A549 (cell line): ENCODE results near the gene SSH2. TPM values are rescaled to one million over a fixed set of nuclear protein-coding genes. Genes with fewer than 3 reads are reported as not detected.

ENCODE experiments used
- ATAC-seq, 2 experiments: fragments of 200-7000 bp in 1 of 2; fragments of >200 bp in 1 of 2; cut with Nextera tagmentation in 1 of 2; cut with Tn5 transposase in 1 of 2; 3 replicates each; pipeline versions ENCODE4 v1.8.0 to v1.9.1; 2018 to 2020; ENCODE audit warnings: mild to moderate bottlenecking in 1 of 2, moderate library complexity in 1 of 2
- CTCF ChIA-PET: fragments of 300-600 bp; sonication (Branson Sonifier 250); formaldehyde crosslinking; extraction: SDS; loops from one replicate; lab custom pipeline; 2021; ENCODE audit warnings: antibody characterized with exemption, inconsistent platforms; lab: Yijun Ruan, JAX
- POLR2A ChIA-PET: fragments of 350-600 bp; formaldehyde crosslinking; extraction: SDS; loops from one replicate; lab custom pipeline; 2021; ENCODE audit warnings: antibody characterized with exemption, inconsistent platforms; lab: Yijun Ruan, JAX
- DNase-seq, 2 experiments: peaks; one replicate each; pipeline versions ENCODE4 v3.0.0 to v3.0.0-alpha.2; 2011 to 2016; ENCODE audit warnings: low read depth in 1 of 2, low spot score in 1 of 2
- FAIRE-seq: peaks from 2 replicates; lab custom pipeline; 2011; peaks lifted over from hg19 to GRCh38; lab: Jason Lieb, UNC
- H3K27ac ChIP-seq, 2 experiments: fragments of >200 bp; sonication (Bioruptor Twin); formaldehyde crosslinking; 3 replicates each; pipeline ENCODE4 v1.5.1; 2016 to 2017
- H3K4me1 ChIP-seq: fragments of >200 bp; sonication (Bioruptor Twin); formaldehyde crosslinking; 3 replicates; pipeline ENCODE4 v1.6.1; 2016
- H3K4me2 ChIP-seq: fragments of >200 bp; sonication (Bioruptor Twin); formaldehyde crosslinking; 3 replicates; pipeline ENCODE4 v1.6.1; 2016
- H3K4me3 ChIP-seq: fragments of >200 bp; sonication (Bioruptor Twin); formaldehyde crosslinking; 3 replicates; pipeline ENCODE4 v1.5.1; 2016
- H3K9me3 ChIP-seq: fragments of >200 bp; sonication (Bioruptor Twin); formaldehyde crosslinking; 3 replicates; pipeline ENCODE4 v1.6.1; 2016
- BCL3 ChIP-seq: fragments of >200 bp; sonication (Bioruptor Twin); formaldehyde crosslinking; IDR thresholded peaks from 3 replicates; pipeline ENCODE4 v1.6.1; 2016
- BHLHE40 ChIP-seq: IDR thresholded peaks from 2 replicates; pipeline ENCODE4 v1.6.1; 2012; ENCODE audit warnings: low read depth, low read length, inconsistent platforms
- CBX2 ChIP-seq: fragments of 200-600 bp; sonication (generic); IDR thresholded peaks from 2 replicates; pipeline ENCODE4 v1.6.1; 2016; ENCODE audit warnings: low read depth, mild to moderate bottlenecking, borderline replicate concordance
- EHMT2 ChIP-seq: fragments of 200-600 bp; sonication (generic); IDR thresholded peaks from 2 replicates; pipeline ENCODE4 v1.6.1; 2016; ENCODE audit warnings: antibody characterized with exemption, low read depth, mild to moderate bottlenecking, moderate library complexity
- EP300 ChIP-seq, 2 experiments: fragments of >200 bp; sonication (Bioruptor Twin); formaldehyde crosslinking; IDR thresholded peaks; 2 replicates in 1 of 2; 3 replicates in 1 of 2; pipeline ENCODE4 v1.6.1; 2016 to 2017
- FOSB ChIP-seq: fragments of 250-450 bp; sonication (Bioruptor Pico); IDR thresholded peaks from 2 replicates; pipeline ENCODE4 v1.5.0; 2020; ENCODE audit warnings: mild to moderate bottlenecking, moderate library complexity
- FOSL2 ChIP-seq, 2 experiments: fragments of 450-650 bp in 1 of 2; fragments of >200 bp in 1 of 2; sonication (Bioruptor Twin) in 1 of 2; formaldehyde crosslinking; IDR thresholded peaks; 2 replicates each; pipeline versions ENCODE4 v1.5.0 to v1.6.1; 2016 to 2020; ENCODE audit warnings: mild to moderate bottlenecking in 1 of 2, moderate library complexity in 1 of 2
- FOXS1 ChIP-seq: fragments of 250-450 bp; sonication (Bioruptor Pico); IDR thresholded peaks from 2 replicates; pipeline ENCODE4 v1.5.0; 2020; ENCODE audit warnings: mild to moderate bottlenecking, moderate library complexity
- GATA3 ChIP-seq: IDR thresholded peaks from 2 replicates; pipeline ENCODE4 v1.6.1; 2012; ENCODE audit warnings: borderline replicate concordance
- HEYL ChIP-seq: fragments of 250-450 bp; sonication (Bioruptor Pico); IDR thresholded peaks from 2 replicates; pipeline ENCODE4 v1.8.0; 2021; ENCODE audit warnings: mild to moderate bottlenecking, moderate library complexity
- HOXB5 ChIP-seq: fragments of 250-450 bp; sonication (Bioruptor Pico); IDR thresholded peaks from 2 replicates; pipeline ENCODE4 v1.5.0; 2020; ENCODE audit warnings: mild to moderate bottlenecking, moderate library complexity
- JUN ChIP-seq, 2 experiments: fragments of >200 bp; sonication (Bioruptor Twin); formaldehyde crosslinking; IDR thresholded peaks; 2 replicates in 1 of 2; 3 replicates in 1 of 2; pipeline ENCODE4 v1.6.1; 2016 to 2017
- JUNB ChIP-seq: fragments of >200 bp; sonication (Bioruptor Twin); formaldehyde crosslinking; IDR thresholded peaks from 2 replicates; pipeline ENCODE4 v1.6.1; 2016
- KDM1A ChIP-seq: fragments of 200-600 bp; sonication (generic); IDR thresholded peaks from 2 replicates; pipeline ENCODE4 v1.6.1; 2016; ENCODE audit warnings: low read depth, mild to moderate bottlenecking
- MAZ ChIP-seq: fragments of 150-350 bp; IDR thresholded peaks from 2 replicates; pipeline ENCODE4 v1.6.1; 2014; ENCODE audit warnings: antibody characterized with exemption, low read depth, low read length, borderline replicate concordance
- NFE2L2 ChIP-seq: fragments of 150-350 bp; conservative IDR thresholded peaks from 2 replicates; pipeline ENCODE4 v1.6.1; 2014; ENCODE audit warnings: low read length
- POLR2AphosphoS2 ChIP-seq: conservative IDR thresholded peaks from 2 replicates; pipeline ENCODE4 v1.6.1; 2012; ENCODE audit warnings: low read length, improper control_type of control experiment, inconsistent platforms
- RCOR1 ChIP-seq: fragments of 150-350 bp; IDR thresholded peaks from 2 replicates; pipeline ENCODE4 v1.6.1; 2014; ENCODE audit warnings: antibody characterized with exemption, low read length, low read depth
- SMC3 ChIP-seq: fragments of >200 bp; sonication (Bioruptor Twin); formaldehyde crosslinking; IDR thresholded peaks from 3 replicates; pipeline ENCODE4 v1.6.1; 2018; ENCODE audit warnings: inconsistent platforms
- SREBF2 ChIP-seq: fragments of 450-650 bp; IDR thresholded peaks from 2 replicates; pipeline ENCODE4 v1.6.1; 2014; ENCODE audit warnings: mild to moderate bottlenecking, moderate library complexity
- ZC3H11A ChIP-seq: fragments of 450-650 bp; IDR thresholded peaks from 2 replicates; pipeline ENCODE4 v1.6.1; 2014; ENCODE audit warnings: antibody characterized with exemption, mild to moderate bottlenecking
- ZFP36 ChIP-seq: fragments of 450-650 bp; IDR thresholded peaks from 2 replicates; pipeline ENCODE4 v1.6.1; 2014; ENCODE audit warnings: borderline replicate concordance; ENCODE audit not compliant: partially characterized antibody
- WGBS: methylation state at CpG from one replicate; pipeline ENCODE4 v1.1.6; 2017; ENCODE audit errors: missing lambda C conversion rate; 5-methylcytosine and 5-hydroxymethylcytosine counted together
- polyA plus RNA-seq, 4 experiments: library from polyadenylated mRNA; depleted of rRNA in 3 of 4; stranded (reverse); fragments of >200 nt; fragmentation: RNase III in 1 of 4; extraction: RNeasy Plus Mini Kit Qiagen cat#74134 plus additional on column Dnase treatment in 1 of 4; gene quantifications; 2 replicates in 3 of 4; 3 replicates in 1 of 4; pipeline ENCODE4 v1.2.3, GENCODE V29; 2011 to 2017
- TF ChIP-seq, protein P1 (sequence below): fragments of >200 bp; sonication (Bioruptor Twin); formaldehyde crosslinking; IDR thresholded peaks from 2 replicates; pipeline ENCODE4 v1.6.1; 2016
- TF ChIP-seq, protein P2 (sequence below): fragments of 450-650 bp; IDR thresholded peaks from 2 replicates; pipeline ENCODE4 v1.6.1; 2014; ENCODE audit warnings: antibody characterized with exemption
- TF ChIP-seq, protein P3 (sequence below): fragments of >200 bp; sonication (Bioruptor Twin); formaldehyde crosslinking; IDR thresholded peaks from 3 replicates; pipeline ENCODE4 v1.5.1; 2016
- TF ChIP-seq, protein P4 (sequence below): IDR thresholded peaks from 2 replicates; pipeline ENCODE4 v1.6.1; 2012; ENCODE audit warnings: low read depth, borderline replicate concordance
- TF ChIP-seq, protein P5 (sequence below): fragments of 250-450 bp; sonication (Bioruptor Pico); IDR thresholded peaks from 2 replicates; pipeline ENCODE4 v1.5.0; 2020; ENCODE audit warnings: low read depth, mild to moderate bottlenecking, moderate library complexity

The SSH2 gene
- polyA plus RNA-seq, 2 of the 4 experiments (the other 2 are of a cell fraction), result 20.7 to 24.5 TPM

DNA sequence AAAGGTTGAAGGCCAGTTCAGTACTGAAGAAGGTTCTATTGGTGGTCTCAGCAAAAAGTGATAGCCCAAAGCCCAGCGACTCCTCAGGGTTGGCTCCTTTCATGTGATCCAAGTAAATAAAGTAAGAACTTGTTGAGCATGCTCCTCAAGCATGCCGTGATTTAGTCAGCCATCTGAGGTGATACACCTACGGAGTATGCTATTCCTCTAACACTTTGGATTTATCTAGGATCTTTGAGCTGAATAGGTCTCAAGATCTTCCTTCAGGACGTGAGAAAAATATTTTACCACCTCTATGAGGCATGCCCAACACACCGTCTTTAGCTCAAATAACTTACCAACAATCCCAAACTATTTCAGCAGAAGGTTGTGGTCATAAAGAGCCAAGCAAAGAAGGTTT is 154.0 kb downstream of the SSH2 start:
- WGBS, result 93% methylated on average over 5 of the region's 5 CpGs
- DNase-seq (no peak), FAIRE-seq (peak; percentile 39), ATAC-seq (no peak)
- ChIA-PET POLR2A (no interaction called here), CTCF (interaction anchor here (0.9 to 10.3 kb wide), 13 partner anchors 8 to 196 kb away, joined by 3 to 222 read pairs (median 9); partner anchors contain the start of gene CORO6)
- TF ChIP-seq, protein P1, sequence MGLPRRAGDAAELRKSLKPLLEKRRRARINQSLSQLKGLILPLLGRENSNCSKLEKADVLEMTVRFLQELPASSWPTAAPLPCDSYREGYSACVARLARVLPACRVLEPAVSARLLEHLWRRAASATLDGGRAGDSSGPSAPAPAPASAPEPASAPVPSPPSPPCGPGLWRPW, result no peak
- TF ChIP-seq EP300 (IDR thresholded peaks at IDR 0.05), result no peak
- TF ChIP-seq, protein P2, sequence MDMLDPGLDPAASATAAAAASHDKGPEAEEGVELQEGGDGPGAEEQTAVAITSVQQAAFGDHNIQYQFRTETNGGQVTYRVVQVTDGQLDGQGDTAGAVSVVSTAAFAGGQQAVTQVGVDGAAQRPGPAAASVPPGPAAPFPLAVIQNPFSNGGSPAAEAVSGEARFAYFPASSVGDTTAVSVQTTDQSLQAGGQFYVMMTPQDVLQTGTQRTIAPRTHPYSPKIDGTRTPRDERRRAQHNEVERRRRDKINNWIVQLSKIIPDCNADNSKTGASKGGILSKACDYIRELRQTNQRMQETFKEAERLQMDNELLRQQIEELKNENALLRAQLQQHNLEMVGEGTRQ, result no peak
- no peak for TF ChIP-seq POLR2AphosphoS2
- TF ChIP-seq SMC3, result no peak
- TF ChIP-seq GATA3, result no peak
- TF ChIP-seq, protein P3, sequence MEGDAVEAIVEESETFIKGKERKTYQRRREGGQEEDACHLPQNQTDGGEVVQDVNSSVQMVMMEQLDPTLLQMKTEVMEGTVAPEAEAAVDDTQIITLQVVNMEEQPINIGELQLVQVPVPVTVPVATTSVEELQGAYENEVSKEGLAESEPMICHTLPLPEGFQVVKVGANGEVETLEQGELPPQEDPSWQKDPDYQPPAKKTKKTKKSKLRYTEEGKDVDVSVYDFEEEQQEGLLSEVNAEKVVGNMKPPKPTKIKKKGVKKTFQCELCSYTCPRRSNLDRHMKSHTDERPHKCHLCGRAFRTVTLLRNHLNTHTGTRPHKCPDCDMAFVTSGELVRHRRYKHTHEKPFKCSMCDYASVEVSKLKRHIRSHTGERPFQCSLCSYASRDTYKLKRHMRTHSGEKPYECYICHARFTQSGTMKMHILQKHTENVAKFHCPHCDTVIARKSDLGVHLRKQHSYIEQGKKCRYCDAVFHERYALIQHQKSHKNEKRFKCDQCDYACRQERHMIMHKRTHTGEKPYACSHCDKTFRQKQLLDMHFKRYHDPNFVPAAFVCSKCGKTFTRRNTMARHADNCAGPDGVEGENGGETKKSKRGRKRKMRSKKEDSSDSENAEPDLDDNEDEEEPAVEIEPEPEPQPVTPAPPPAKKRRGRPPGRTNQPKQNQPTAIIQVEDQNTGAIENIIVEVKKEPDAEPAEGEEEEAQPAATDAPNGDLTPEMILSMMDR, result no peak
- TF ChIP-seq FOXS1 (CRISPR knock-in tag), result no peak
- no peak for TF ChIP-seq KDM1A
- TF ChIP-seq, protein P4, sequence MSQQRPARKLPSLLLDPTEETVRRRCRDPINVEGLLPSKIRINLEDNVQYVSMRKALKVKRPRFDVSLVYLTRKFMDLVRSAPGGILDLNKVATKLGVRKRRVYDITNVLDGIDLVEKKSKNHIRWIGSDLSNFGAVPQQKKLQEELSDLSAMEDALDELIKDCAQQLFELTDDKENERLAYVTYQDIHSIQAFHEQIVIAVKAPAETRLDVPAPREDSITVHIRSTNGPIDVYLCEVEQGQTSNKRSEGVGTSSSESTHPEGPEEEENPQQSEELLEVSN, result no peak
- TF ChIP-seq BHLHE40, result no peak
- TF ChIP-seq NFE2L2, result no peak
- TF ChIP-seq BCL3, result no peak
- no peak for TF ChIP-seq FOSL2 (IDR thresholded peaks at IDR 0.05)
- no peak for TF ChIP-seq FOSL2 (CRISPR knock-in tag; IDR thresholded peaks at IDR 0.05)
- TF ChIP-seq HEYL (CRISPR knock-in tag), result no peak
- no peak overlapping the region for H3K27ac ChIP-seq
- H3K9me3 ChIP-seq, result no peaks in the 10 kb centered on the region
- no peak overlapping the region for H3K4me2 ChIP-seq
- H3K4me1 ChIP-seq, result no peaks in the 10 kb centered on the region; the same call in 2 of the 3 replicates
- H3K4me3 ChIP-seq, result no peak overlapping the region

- DNase-seq (no peak), FAIRE-seq (no peak), ATAC-seq (no peak)
- 79% methylated on average over 2 of the region's 2 CpGs for WGBS
- no peak overlapping the region for H3K27ac ChIP-seq
- CTCF ChIA-PET, result interaction anchor here (0.9 to 10.3 kb wide), 3 partner anchors 22 to 131 kb away, joined by 3 to 222 read pairs (median 4); no protein-coding TSS in a partner anchor
- no peaks in the 10 kb centered on the region for H3K4me1 ChIP-seq
- POLR2A ChIA-PET, result no interaction called here
- H3K4me2 ChIP-seq, result no peak overlapping the region
- H3K9me3 ChIP-seq, result no peaks in the 10 kb centered on the region
- no peak overlapping the region for H3K4me3 ChIP-seq
- TF ChIP-seq JUN (IDR thresholded peaks at IDR 0.05) (no peak), KDM1A (no peak), FOSB (CRISPR knock-in tag) (no peak), EP300 (IDR thresholded peaks at IDR 0.05) (no peak), ZFP36 (no peak), JUNB (no peak), RCOR1 (no peak), CBX2 (no peak), MAZ (no peak), HOXB5 (CRISPR knock-in tag) (no peak), EHMT2 (no peak), NFE2L2 (no peak), SREBF2 (no peak), HEYL (CRISPR knock-in tag) (no peak), ZC3H11A (no peak)
- TF ChIP-seq, protein P5, sequence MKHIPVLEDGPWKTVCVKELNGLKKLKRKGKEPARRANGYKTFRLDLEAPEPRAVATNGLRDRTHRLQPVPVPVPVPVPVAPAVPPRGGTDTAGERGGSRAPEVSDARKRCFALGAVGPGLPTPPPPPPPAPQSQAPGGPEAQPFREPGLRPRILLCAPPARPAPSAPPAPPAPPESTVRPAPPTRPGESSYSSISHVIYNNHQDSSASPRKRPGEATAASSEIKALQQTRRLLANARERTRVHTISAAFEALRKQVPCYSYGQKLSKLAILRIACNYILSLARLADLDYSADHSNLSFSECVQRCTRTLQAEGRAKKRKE (CRISPR knock-in tag), result no peak
Measured at GRCh38 chr17:29772981-29773380, 157.0 kb downstream of the SSH2 start.
